Right ventricle myocardium inferior (tissue), 1 donor: Measurements from ENCODE around the gene GNG4. TPM values are rescaled to one million over a fixed set of nuclear protein-coding genes. Genes with fewer than 3 reads are reported as not detected.

Experiments used
- ATAC-seq: fragments of 200-7000 bp; cut with Tn5 transposase; one replicate; pipeline ENCODE4 v1.9.1; 2020; ENCODE audit warnings: mild to moderate bottlenecking, moderate library complexity
- DNase-seq: peaks from one replicate; pipeline ENCODE4 v3.0.0; 2021; ENCODE audit errors: missing footprints
- intact Hi-C: fragments of 100-400 bp; cut with DNase I; formaldehyde crosslinking; loops from one replicate; pipeline ENCODE4 v1.11.0; 2022
- long read RNA-seq: library from polyadenylated mRNA; unstranded; transcript quantifications from one replicate; pipeline ENCODE4 v2.0.0, GENCODE V29; 2021
- total RNA-seq: library from RNA; stranded (reverse); fragmentation: NEBNext Ultra II Directional; extraction: Animal tissue kit (Norgen Biotek cat#: 25700); gene quantifications from one replicate; pipeline ENCODE4 v1.2.1, GENCODE V29; 2021
- donor health status: DM: no; HTN: yes; CAD: no; lungs with severe emphysema.

The GNG4 gene
- not detected for total RNA-seq
- long read RNA-seq = 0 reads

DNA sequence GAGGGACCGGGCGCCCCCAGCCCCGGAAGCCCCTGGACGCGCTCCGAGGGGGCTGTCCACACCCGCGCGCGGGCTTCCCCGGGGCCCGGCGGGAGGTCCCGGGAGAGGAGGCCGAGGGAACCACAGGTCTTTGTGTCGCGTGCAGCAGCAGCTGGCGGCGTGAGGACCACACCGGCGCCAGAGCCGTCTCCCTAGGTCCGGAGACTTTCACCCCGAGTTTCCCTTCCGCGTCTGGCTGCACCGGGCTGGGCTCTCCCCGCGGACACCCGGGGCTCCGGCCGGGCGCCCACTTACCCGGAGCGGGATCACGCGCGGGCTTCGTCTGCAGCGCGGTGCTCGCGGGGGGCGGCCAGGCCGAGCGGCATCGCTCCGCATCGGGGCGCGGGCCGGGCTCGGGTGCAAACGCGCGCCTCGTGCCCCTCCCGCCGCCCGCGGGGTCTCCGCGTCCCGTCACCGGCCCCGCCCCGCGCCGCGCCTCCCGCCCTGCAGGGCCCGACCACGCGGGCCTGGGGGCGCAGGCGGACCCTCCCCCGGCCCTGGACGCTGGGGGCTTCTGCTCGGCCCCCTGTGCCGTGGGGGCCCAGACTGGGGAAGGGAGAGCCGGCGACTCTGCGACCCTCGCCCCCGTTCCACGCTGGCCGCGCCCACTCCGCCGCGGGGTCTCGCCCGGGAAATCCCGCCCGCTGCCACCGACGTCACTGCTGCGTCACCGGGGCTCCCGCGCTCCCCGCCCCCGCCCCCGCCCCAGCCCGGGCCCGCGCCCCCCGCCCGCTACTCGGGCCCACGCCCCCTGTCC, at the start of gene GNG4:
Gene GNG4 (minus strand): TSS at position 417 of the 796 bp plus-strand sequence. CDS start 65,946 bp downstream, outside the sequence.
- intact Hi-C loops = no loop called here
- DNase-seq = no peak

DNA sequence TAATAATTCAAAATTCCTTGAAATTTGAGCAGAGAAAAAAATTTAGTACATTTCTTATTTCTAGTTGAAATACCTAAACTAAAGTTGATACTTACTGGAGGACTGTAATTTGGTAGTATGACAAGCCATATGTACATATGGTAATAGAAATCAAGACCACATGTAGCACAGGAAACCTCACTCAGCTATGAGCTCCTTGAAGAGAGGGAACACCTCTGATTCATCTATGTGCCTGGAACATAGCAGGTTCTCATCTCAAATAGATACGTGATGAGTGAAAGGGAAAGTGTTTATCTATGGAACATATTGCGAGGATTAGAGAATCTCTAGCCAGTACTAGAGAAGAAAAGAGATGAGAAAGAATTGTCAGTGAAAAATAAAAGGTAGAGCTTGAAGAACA, 47.9 kb upstream of the GNG4 start:
- no peak for ATAC-seq
- no peak for DNase-seq
- intact Hi-C loops = no loop called here

More for the DNA sequence above, at the start of gene GNG4:
- ATAC-seq = no peak

DNA sequence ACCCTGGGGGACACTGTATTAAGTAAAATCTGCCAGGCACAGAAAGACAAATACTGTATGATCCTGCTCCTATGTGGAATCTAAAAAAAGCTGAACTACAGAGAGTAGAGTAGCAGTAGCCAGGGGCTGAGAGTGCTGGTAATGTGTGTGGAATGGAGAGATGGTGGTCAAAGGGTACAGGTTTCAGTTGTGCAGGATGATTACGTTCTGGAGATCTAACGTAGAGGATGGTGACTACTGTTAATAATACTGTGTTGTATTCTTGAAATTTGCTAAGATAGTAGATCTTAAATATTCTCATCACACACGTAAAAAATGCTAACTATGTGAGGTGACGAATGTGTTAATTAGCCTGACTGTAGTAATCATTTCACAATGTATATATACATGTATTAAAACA, 39.8 kb upstream of the GNG4 start:
- ATAC-seq = no peak
- DNase-seq = no peak
- intact Hi-C loops = no loop called here

DNA sequence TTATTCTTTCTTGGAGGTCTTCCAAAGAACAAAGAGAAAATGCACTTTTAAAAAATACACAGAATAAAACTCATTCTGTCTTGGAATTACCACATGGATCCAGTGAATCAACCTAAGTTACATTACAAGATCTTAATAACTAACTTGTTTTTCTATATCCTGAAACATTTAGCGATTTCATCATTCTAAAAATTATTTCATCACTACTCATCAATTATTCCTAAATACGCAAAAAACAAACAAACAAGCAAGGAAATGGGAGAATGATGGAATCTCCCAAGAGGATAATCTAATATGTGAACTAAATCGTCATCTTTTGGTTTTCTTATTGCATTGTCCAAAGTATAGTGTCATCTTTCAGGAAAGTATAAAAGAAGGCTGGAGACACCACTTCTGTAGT, 38.5 kb upstream of the GNG4 start:
- ATAC-seq (no peak), DNase-seq (no peak)
- intact Hi-C loops = no loop called here

DNA sequence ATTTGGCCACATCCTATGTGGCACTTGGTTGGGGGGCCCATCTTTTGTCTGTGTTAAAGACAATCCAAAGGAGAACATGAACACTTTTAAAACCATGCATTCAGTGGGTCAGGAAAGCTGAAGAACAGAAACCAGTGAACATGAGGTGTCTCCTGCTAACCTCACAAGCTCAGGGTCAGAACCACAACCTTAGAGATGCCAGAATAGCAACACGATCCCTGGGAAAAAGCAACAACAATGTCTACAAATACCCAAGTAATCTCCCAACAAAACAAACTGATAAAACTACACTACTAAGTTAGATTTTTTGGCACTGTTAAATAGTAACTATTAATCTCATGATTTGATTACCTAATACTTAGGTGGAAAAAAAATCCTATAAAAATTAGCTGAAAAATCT, 34.1 kb upstream of the GNG4 start:
- intact Hi-C loops = no loop called here
- DNase-seq (no peak), ATAC-seq (no peak)

DNA sequence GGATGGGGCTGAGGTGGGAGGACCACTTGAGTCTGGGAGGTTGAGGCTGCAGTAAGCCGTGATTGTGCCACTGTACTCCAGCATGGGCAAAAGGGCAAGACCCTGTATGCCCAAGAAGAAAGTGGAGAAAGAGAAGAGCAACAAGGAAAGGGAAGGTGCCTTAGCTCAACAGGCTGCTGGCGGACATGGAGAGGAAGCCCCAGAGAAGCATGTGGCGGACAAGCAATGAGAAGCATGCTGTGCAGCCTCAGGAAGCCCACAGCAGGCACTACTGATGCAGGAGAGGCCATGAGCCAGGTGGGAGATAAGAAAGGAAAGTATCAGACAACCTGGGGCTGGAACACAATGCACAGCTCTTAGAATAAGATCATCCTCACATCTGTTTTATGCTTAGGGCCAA, 32.6 kb upstream of the GNG4 start:
- intact Hi-C loops = no loop called here
- DNase-seq (no peak), ATAC-seq (no peak)

DNA sequence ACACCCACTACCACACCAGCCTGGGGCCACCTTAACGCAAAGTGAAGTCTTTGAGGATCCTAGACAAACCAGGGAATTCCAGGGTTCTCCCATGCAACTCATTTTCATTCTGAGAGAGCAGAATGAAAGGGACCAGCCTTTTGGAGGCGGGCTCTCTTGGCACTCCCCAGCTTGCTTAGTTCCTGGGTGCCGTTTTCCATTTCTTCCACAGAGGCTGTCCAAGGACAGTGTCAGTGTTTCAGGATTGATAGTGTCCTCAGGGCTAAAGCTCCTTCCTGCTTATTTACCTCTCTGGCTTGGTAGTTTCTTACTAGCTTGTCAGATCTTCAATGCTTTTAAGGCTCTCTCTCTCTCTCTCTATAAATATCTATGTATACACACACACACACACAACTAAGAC, 30.1 kb upstream of the GNG4 start:
- intact Hi-C loops = no loop called here
- ATAC-seq (no peak), DNase-seq (no peak)

DNA sequence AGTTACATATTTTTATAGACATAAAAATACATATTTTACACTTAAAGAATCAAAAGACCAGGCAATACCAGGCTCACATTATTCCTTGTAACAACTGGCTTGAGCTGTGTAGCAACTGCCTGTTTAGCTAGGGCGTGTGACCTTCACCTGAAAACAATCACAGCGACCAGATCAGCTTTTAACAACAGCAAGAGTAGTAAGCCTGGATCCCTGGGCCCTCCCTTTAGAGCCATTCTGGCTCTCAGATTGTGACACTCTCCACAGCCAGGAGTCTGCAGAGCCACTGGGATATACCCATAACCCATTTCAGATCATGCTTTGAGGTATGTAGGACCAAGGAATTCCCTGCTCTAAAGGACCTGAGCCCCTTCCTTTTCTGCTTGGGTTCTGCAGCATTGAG, 29.4 kb upstream of the GNG4 start:
- intact Hi-C loops = no loop called here
- DNase-seq (no peak), ATAC-seq (no peak)

DNA sequence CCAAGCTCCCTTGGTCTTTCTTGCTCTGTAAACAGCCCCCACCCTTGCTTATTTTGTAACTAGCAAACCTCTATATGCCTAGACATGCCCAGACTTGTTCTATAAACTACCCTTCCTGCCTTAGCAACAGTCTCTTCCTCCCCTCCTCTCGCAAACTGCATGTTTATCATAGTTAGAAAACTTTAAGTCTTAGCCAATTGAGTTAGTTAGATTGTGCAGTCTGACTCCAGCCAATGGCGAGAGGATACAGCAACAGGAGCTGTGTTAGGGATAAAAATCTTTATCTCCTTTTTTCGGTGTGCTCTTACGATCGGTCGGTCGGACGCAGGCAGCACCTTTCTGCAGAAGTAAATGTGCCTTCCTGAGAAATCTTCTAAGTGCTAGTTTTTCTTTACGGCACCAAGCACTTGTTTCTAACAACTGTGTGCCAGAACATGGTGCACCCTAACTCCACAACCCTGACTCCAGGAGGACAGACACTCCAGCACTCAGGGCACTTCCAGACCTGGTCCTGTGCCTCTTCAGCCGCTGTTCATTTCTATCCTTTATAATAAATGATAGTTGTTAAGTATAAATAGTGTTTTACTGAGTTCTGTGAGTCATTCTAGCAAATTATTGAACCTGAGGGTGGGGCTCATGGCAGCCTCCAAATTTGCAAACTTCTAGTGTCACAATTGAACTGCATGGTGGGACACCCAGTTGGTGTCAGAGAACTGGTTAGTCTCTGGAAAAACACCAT, 25.7 kb upstream of the GNG4 start:
- ATAC-seq (no peak), DNase-seq (no peak)
- intact Hi-C loops = no loop called here

DNA sequence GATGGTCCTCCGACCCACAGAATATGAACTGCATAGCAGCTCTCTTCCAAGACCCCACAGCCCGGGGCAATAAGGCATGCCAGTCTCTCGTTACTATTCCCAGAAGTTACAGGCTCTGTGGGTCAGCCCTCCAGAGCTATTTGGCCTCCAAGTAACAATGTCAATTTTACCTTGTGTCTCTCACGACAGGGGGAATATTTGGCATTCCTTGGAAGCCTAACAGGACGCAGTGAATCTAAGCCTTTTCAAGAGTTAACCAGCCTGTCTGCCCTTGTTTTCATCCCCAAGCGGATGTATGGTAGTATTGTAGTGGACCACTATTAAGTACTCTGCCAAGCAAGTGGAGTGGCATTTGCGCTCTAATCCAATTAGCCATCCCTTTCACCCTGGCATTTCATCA, 24.4 kb upstream of the GNG4 start:
- no peak for DNase-seq
- intact Hi-C loops = no loop called here
- ATAC-seq = no peak

DNA sequence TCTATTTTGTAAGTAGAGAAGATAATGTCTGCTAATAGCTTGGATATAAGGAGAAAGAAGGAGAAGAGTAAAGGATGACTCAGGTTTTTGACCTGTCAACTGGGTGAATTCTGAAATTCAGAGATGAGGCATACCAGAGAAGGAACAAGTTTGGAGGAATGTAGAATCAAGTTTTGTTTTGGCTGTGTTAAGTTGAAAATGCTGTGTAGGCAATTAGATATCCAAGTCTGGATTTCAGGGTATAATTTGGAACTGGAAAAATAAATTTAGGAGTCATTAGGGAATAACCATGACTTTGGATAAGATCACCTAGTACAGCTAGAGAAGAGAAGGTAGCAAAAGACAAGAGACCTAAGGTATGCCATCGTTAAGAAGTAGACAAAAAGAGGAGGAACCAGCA, 22.4 kb upstream of the GNG4 start:
- no peak for DNase-seq
- intact Hi-C loops = no loop called here
- no peak for ATAC-seq

DNA sequence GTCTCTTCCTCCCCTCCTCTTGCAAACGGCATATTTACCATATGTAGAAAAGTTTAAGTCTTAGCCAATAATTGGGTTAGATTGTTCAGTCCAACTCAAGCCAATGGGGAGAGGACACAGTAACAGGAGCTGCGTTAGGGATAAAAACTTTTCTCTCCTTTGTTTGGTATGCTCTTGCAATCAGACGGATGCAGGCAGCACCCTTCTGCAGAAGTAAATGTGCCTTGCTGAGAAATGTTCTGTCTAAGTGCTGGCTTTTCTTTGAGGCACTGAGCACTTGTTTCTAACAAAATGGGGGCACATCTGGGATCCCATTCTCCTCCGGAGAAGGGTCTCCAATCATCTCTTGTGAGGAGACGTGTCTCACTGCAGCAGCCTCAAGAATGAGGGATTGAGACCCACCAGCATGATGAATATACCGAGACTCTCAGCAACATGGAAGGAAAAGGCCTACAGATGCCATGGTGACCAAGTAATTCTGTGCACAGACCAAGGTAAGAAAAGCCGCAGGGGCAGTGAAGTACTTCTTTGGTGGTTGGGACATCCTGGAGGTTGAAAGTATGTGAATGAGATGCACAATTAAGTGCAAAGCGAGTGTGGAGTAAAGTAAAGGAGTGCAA, 20.7 kb upstream of the GNG4 start:
- DNase-seq (no peak), ATAC-seq (no peak)
- intact Hi-C loops = no loop called here

DNA sequence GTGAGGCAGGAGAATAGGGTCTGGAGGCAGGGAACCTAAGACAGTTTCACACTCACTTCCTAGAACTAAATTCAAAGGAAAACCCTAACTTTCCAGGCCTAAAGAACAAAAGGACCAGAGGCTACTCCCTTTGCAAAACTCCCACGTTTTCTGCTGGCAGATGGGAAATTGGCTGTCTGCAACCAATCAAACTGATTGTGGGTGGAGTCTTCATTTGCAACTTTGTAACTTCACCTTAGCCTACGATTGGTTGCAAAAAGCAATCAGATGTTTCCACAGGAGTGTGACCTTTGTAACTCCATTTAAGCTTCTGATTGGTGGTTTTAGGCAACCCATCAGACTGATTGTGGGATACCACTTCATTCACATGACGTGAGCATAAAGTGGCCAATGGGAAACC, 19.7 kb upstream of the GNG4 start:
- intact Hi-C loops = no loop called here
- no peak for ATAC-seq
- DNase-seq = no peak

DNA sequence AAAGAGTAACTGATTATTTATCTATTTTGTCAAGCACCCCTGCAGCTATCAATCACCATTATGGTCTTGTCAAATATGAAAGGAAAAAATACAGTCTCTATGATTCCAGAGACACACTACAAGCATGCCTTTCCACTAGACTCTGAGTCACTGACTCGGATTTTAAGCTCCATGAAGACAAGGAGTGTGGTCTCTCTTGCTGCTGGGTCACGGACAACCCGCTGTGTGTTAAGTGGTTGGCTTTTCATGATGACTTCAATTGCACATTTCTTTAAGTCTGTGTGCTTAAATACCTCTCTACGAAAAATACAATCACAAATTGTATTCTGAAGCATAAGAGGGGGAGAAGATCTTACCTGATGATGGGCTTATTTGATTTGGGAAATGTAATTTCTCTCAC, 14.0 kb upstream of the GNG4 start:
- DNase-seq (no peak), ATAC-seq (no peak)
- intact Hi-C loops = no loop called here

DNA sequence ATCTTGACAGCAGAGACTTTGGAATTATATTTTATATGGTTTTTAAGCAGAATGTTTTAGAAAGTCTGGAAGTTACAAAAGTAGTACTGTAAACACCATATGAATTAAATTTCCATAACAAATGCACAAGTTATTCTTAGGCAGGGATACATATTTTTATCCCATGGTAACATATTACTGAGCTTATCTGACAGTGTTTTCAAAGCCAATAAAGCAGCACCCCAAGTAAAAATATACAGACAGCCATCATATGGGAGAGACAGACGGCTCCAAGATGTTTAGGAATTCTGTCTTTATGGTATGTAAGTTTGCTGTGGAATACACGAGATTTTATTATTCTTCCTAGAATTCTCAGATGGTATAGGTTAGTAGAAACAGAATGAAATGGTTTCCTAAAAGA, 12.0 kb upstream of the GNG4 start:
- ATAC-seq (no peak), DNase-seq (no peak)
- intact Hi-C loops = no loop called here

DNA sequence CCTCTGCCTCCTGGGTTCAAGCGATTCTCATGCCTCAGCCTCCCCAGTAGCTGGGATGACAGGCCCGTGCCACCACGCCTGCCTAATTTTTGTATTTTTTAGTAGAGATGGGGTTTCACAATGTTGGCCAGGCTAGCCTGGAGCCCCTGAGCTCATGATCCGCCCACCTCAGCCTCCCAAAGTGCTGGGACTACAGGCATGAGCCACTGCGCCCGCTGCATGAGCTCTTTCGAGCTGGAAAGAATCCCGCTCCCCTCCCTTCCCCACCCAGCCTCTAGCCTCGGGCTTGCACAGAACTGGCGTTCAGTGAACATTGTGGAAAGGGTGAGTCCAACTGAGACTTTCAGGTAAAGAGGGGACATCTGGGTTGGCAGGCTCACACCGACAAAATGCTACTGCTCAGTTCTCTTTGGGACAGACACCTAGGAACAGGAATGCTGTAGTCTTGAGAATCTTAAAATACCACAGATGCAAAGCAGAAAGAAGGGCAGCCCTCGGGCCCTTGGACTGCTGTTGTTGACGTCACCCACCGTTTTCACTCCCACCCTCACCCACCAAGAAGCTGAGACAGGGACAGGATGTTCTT, 9.7 kb upstream of the GNG4 start:
- intact Hi-C loops = no loop called here
- ATAC-seq (no peak), DNase-seq (no peak)

DNA sequence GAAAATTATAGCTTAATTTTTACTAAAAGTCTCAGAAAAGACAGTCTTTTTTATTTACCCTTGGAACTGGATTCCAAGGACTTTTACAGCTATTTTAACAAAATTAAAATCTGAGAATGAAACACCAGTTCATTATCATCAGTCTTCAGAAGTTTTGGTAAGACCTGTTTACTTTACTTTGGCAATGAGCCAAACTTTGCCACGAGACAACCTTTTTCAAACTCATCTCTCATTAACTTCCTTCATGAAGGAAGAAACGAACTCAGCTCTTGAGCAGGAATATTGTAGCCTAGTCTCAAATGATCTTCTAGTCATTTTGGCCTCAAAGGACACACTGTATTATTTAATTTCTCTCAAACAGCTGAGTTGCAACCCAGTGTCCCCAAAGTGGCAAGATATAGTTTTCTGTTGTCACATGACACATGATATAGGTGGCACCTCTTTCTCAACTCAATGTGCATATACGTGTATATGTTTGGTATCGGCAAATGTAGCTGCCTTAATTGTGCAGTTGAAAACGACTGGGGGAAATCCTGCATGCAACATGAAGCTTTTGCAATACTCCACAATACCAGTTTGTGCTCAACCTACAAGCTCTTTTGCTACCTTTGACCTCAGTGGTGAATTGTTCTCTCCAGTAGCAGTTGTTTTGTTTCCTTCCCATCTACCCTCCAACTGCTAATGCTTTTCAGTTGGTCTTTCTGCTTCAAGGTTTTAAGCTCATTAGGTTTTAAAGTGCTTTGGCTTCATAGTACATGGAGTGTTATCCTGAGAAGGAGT, 8.4 kb upstream of the GNG4 start:
- intact Hi-C loops = no loop called here
- DNase-seq (no peak), ATAC-seq (no peak)

DNA sequence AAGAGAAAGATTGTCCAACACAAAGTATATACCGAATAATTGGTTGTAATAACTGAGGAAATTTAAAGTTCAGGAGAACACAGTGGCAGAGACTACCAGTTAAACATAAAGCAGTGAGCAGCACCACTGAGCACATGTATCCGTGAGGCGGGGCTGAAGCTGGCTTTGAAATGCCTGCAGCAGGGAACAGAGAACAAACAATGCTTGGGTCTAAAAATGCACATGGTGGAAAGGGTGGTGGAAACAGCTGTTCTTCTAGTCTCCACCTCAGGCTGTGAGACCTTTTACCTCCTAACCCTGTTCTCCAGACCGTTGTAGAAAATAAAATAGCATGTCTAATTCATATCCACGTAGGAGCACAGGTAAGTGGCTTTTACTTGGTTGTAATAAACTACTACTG, 7.7 kb upstream of the GNG4 start:
- intact Hi-C loops = no loop called here

DNA sequence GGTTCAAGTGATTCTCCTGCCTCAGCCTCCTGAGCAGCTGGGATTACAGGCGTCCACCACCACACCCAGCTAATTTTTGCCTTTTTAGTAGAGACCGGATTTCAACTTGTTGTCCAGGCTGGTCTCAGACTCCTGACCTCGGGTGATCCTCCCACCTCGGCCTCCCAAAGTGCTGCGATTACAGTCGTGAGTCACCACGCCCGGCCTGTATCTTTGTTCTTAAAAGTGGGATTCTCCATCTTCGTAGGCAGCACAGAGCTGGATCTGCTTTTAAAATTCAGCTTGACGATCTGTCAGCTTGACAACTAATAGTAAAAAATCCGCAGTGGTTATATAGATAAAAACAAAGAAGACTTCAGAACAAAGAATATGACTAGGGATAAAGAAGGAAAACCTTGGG, 2.8 kb upstream of the GNG4 start:
- DNase-seq (no peak), ATAC-seq (no peak)
- intact Hi-C loops = no loop called here

More for the DNA sequence above, 7.7 kb upstream of the GNG4 start:
- ATAC-seq (no peak), DNase-seq (no peak)
